ENCODE results near the gene CD163. TPM values are rescaled to one million over a fixed set of nuclear protein-coding genes. Genes with fewer than 3 reads are reported as not detected.

Gene CD163
- total and polyA plus RNA-seq, 5 donors from 2014 or later = 0.41 TPM; not detected in 4

DNA sequence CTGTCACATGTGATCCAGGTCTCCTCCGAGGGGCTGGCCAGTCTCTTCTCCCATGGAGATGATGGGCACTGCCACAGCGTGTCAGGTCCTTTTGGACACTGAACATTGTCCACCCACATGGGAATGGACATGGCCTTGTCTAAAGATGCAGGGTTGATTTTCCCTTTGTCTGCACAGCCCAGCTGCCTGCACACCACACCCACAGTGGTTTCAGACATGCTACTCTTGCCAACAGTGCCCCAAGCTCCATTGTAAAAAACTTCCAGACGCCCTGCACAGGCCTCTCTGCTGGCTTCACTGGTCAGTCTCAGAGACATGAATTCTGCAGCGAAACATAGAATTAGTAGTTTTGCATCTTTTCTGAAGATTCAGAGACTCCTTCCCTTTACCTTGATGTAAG lies 18.5 kb downstream of the CD163 start:
- Histone ChIP-seq H3K27ac (ENCODE audit: insufficient read depth, low read length, poor library complexity, severe bottlenecking) (no peak overlapping the region), H3K36me3 (ENCODE audit: control insufficient read depth, insufficient read depth, low read length) (no peaks in the 10 kb centered on the region), H3K4me1 (ENCODE audit: control insufficient read depth, insufficient read depth, low read length, poor library complexity, severe bottlenecking) (no peaks in the 10 kb centered on the region), H3K9me3 (ENCODE audit: control insufficient read depth in 2 of 2, low read length in 2 of 2) (no peaks in the 10 kb centered on the region), H3K27me3 (ENCODE audit: control insufficient read depth, insufficient read depth, low read length) (no peaks in the 10 kb centered on the region), H3K4me3 (ENCODE audit: low read depth, low read length) (no peak overlapping the region)
- Mint-ChIP-seq H3K36me3 (no peaks in the 10 kb centered on the region), H3K4me1 (no peaks in the 10 kb centered on the region), H3K27ac (no peak overlapping the region), H3K9me3 (peaks cover 0 to 4% (median 0%) of the 10 kb centered on the region in 7 donors), H3K4me3 (no peak overlapping the region), H3K27me3 (peaks cover 10% of the 10 kb centered on the region)
- ATAC-seq (ENCODE audit: low read depth in 2 of 2) = no peak
- DNase-seq = no peak

GRCh38 chr12:7483343-7483742 lies 20.2 kb downstream of the CD163 start:
- ATAC-seq (ENCODE audit: low read depth in 2 of 2) = no peak
- H3K4me1 Mint-ChIP-seq = no peaks in the 10 kb centered on the region

GRCh38 chr12:7479771-7480170 lies 23.8 kb downstream of the CD163 start:
- no peaks in the 10 kb centered on the region for H3K4me1 Mint-ChIP-seq
- Histone ChIP-seq H3K27me3 (ENCODE audit: control insufficient read depth, insufficient read depth, low read length) (peaks cover 2% of the 10 kb centered on the region), H3K4me3 (ENCODE audit: low read depth, low read length) (no peak overlapping the region), H3K4me1 (ENCODE audit: control insufficient read depth, insufficient read depth, low read length, poor library complexity, severe bottlenecking) (no peaks in the 10 kb centered on the region), H3K9me3 (ENCODE audit: control insufficient read depth in 2 of 2, low read length in 2 of 2) (no peaks in the 10 kb centered on the region), H3K36me3 (ENCODE audit: control insufficient read depth, insufficient read depth, low read length) (no peaks in the 10 kb centered on the region), H3K27ac (ENCODE audit: insufficient read depth, low read length, poor library complexity, severe bottlenecking) (no peak overlapping the region)
- no peaks in the 10 kb centered on the region for H3K36me3 Mint-ChIP-seq
- no peak overlapping the region for H3K4me3 Mint-ChIP-seq
- peaks cover 0 to 7% (median 0%) of the 10 kb centered on the region in 7 donors for H3K9me3 Mint-ChIP-seq
- DNase-seq (no peak), ATAC-seq (ENCODE audit: low read depth in 2 of 2) (no peak)
- peaks cover 10% of the 10 kb centered on the region for H3K27me3 Mint-ChIP-seq
- no peak overlapping the region for H3K27ac Mint-ChIP-seq

More at GRCh38 chr12:7483343-7483742, 20.2 kb downstream of the CD163 start:
- peaks cover 2% of the 10 kb centered on the region for H3K27me3 ChIP-seq (ENCODE audit: control insufficient read depth, insufficient read depth, low read length)
- H3K4me3 ChIP-seq (ENCODE audit: low read depth, low read length) = no peak overlapping the region
- no peak overlapping the region for H3K27ac ChIP-seq (ENCODE audit: insufficient read depth, low read length, poor library complexity, severe bottlenecking)
- H3K27me3 Mint-ChIP-seq = peaks cover 10% of the 10 kb centered on the region
- no peaks in the 10 kb centered on the region for H3K9me3 ChIP-seq (ENCODE audit: control insufficient read depth in 2 of 2, low read length in 2 of 2)
- no peak for DNase-seq
- H3K4me1 ChIP-seq (ENCODE audit: control insufficient read depth, insufficient read depth, low read length, poor library complexity, severe bottlenecking) = no peaks in the 10 kb centered on the region
- no peak overlapping the region for H3K4me3 Mint-ChIP-seq
- H3K36me3 Mint-ChIP-seq = no peaks in the 10 kb centered on the region
- H3K27ac Mint-ChIP-seq = no peak overlapping the region
- H3K9me3 Mint-ChIP-seq = peaks cover 0 to 4% (median 0%) of the 10 kb centered on the region in 7 donors
- no peaks in the 10 kb centered on the region for H3K36me3 ChIP-seq (ENCODE audit: control insufficient read depth, insufficient read depth, low read length)

DNA sequence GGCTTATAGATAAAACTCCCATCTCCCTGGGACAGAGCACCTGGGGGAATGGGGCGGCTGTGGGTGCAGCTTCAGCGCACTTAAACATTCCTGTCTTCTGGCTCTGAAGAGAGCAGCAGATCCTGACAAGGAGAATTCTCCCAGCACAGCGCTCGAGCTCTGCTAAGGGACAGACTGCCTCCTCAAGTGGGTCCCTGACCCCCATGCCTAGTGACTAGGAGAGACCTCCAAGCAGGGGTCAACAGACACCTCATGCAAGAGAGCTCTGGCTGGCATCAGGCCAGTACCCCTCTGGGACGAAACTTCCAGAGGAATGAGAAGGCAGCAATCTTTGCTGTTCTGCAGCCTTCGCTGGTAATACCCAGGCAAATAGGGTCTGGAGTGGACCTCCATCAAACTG lies 31.5 kb downstream of the CD163 start:
- ATAC-seq (ENCODE audit: low read depth in 2 of 2) (no peak), DNase-seq (no peak)
- H3K27me3 ChIP-seq (ENCODE audit: control insufficient read depth, insufficient read depth, low read length) = no peaks in the 10 kb centered on the region
- Mint-ChIP-seq H3K9me3 (peaks cover 0 to 18% (median 5%) of the 10 kb centered on the region in 7 donors), H3K4me1 (no peaks in the 10 kb centered on the region), H3K36me3 (no peaks in the 10 kb centered on the region), H3K27ac (no peak overlapping the region), H3K27me3 (peaks cover 11% of the 10 kb centered on the region), H3K4me3 (no peak overlapping the region)
- H3K27ac ChIP-seq (ENCODE audit: insufficient read depth, low read length, poor library complexity, severe bottlenecking) = no peak overlapping the region
- no peaks in the 10 kb centered on the region for H3K4me1 ChIP-seq (ENCODE audit: control insufficient read depth, insufficient read depth, low read length, poor library complexity, severe bottlenecking)
- no peaks in the 10 kb centered on the region for H3K36me3 ChIP-seq (ENCODE audit: control insufficient read depth, insufficient read depth, low read length)
- H3K4me3 ChIP-seq (ENCODE audit: low read depth, low read length) = no peak overlapping the region
- peaks cover 0 to under 1% of the 10 kb centered on the region in 2 experiments for H3K9me3 ChIP-seq (ENCODE audit: control insufficient read depth in 2 of 2, low read length in 2 of 2)

- no peaks in the 10 kb centered on the region for H3K4me1 ChIP-seq (ENCODE audit: control insufficient read depth, insufficient read depth, low read length, poor library complexity, severe bottlenecking)
- H3K27me3 ChIP-seq (ENCODE audit: control insufficient read depth, insufficient read depth, low read length) = peaks cover 2% of the 10 kb centered on the region
- H3K27ac ChIP-seq (ENCODE audit: insufficient read depth, low read length, poor library complexity, severe bottlenecking) = no peak overlapping the region
- Mint-ChIP-seq H3K27me3 (peaks cover 12% of the 10 kb centered on the region), H3K9me3 (peaks cover 0 to 3% (median 0%) of the 10 kb centered on the region in 7 donors), H3K4me1 (no peaks in the 10 kb centered on the region), H3K36me3 (no peaks in the 10 kb centered on the region), H3K4me3 (no peak overlapping the region), H3K27ac (no peak overlapping the region)
- H3K4me3 ChIP-seq (ENCODE audit: low read depth, low read length) = no peak overlapping the region
- DNase-seq (peak in 2 of 3 donors; percentile 36 to 56), ATAC-seq (ENCODE audit: low read depth in 2 of 2) (no peak)
- no peaks in the 10 kb centered on the region for H3K36me3 ChIP-seq (ENCODE audit: control insufficient read depth, insufficient read depth, low read length)
- H3K9me3 ChIP-seq (ENCODE audit: control insufficient read depth in 2 of 2, low read length in 2 of 2) = no peaks in the 10 kb centered on the region
These were observed 43.0 kb downstream of the CD163 start for GRCh38 chr12:7460375-7461259.

DNA sequence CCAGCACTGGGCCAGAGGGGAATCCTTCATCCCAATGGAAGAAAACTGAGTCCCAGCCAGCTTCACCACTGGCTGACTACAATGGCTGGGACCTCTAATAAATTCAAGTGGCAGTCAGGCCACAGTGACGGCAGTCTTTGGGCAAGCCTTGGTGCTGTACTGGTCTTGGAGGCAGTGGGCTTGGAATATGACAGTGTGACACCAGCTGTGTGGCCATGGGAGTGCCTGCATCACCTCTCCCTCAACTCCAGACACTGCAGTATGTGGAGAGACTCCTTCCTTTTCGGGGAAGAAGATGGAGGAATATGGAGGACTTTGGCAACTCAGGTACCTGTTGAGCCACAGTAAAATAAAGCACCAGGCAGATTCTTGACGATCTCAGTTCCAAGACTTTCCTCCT lies 43.6 kb downstream of the CD163 start:
- no peak for ATAC-seq (ENCODE audit: low read depth in 2 of 2)
- no peaks in the 10 kb centered on the region for H3K4me1 Mint-ChIP-seq
- H3K36me3 ChIP-seq (ENCODE audit: control insufficient read depth, insufficient read depth, low read length) = no peaks in the 10 kb centered on the region
- no peak overlapping the region for H3K4me3 ChIP-seq (ENCODE audit: low read depth, low read length)
- H3K4me3 Mint-ChIP-seq = no peak overlapping the region
- H3K27me3 ChIP-seq (ENCODE audit: control insufficient read depth, insufficient read depth, low read length) = peaks cover 2% of the 10 kb centered on the region
- no peak overlapping the region for H3K27ac ChIP-seq (ENCODE audit: insufficient read depth, low read length, poor library complexity, severe bottlenecking)
- peaks cover 8% of the 10 kb centered on the region for H3K27me3 Mint-ChIP-seq
- H3K36me3 Mint-ChIP-seq = no peaks in the 10 kb centered on the region
- H3K9me3 ChIP-seq (ENCODE audit: control insufficient read depth in 2 of 2, low read length in 2 of 2) = no peaks in the 10 kb centered on the region
- peaks cover 0 to 2% (median 0%) of the 10 kb centered on the region in 7 donors for H3K9me3 Mint-ChIP-seq
- no peaks in the 10 kb centered on the region for H3K4me1 ChIP-seq (ENCODE audit: control insufficient read depth, insufficient read depth, low read length, poor library complexity, severe bottlenecking)
- no peak for DNase-seq
- no peak overlapping the region for H3K27ac Mint-ChIP-seq

DNA sequence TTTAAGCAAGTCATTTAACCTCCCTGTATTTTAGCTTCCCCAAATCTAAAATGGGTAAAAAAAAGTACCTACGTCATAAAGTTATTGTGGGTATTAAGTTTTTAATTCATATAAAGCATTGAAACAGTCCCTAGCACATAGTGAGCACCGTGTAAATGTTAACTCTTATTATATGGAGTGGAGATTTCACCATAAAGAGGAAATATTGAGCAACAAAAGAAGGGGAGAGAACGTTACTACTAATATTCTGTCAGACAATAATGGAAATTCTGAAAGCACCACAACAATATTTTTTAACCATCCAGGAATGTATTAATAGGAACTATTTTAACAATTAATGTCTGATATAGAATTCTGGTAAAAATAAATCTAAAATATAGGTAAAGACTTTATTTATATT lies 51.8 kb downstream of the CD163 start:
- H3K4me3 Mint-ChIP-seq = no peak overlapping the region
- Histone ChIP-seq H3K36me3 (ENCODE audit: control insufficient read depth, insufficient read depth, low read length) (no peaks in the 10 kb centered on the region), H3K27ac (ENCODE audit: insufficient read depth, low read length, poor library complexity, severe bottlenecking) (no peak overlapping the region), H3K9me3 (ENCODE audit: control insufficient read depth in 2 of 2, low read length in 2 of 2) (no peaks in the 10 kb centered on the region), H3K27me3 (ENCODE audit: control insufficient read depth, insufficient read depth, low read length) (peaks cover 5% of the 10 kb centered on the region), H3K4me3 (ENCODE audit: low read depth, low read length) (no peak overlapping the region), H3K4me1 (ENCODE audit: control insufficient read depth, insufficient read depth, low read length, poor library complexity, severe bottlenecking) (no peaks in the 10 kb centered on the region)
- no peaks in the 10 kb centered on the region for H3K4me1 Mint-ChIP-seq
- no peaks in the 10 kb centered on the region for H3K36me3 Mint-ChIP-seq
- ATAC-seq (ENCODE audit: low read depth in 2 of 2) (no peak), DNase-seq (no peak)
- peaks cover 0 to 4% (median 0%) of the 10 kb centered on the region in 7 donors for H3K9me3 Mint-ChIP-seq
- H3K27me3 Mint-ChIP-seq = peaks cover 16% of the 10 kb centered on the region
- H3K27ac Mint-ChIP-seq = no peak overlapping the region

GRCh38 chr12:7450667-7451066 lies 52.9 kb downstream of the CD163 start:
- Mint-ChIP-seq H3K9me3 (peaks cover 0 to 4% (median 0%) of the 10 kb centered on the region in 7 donors), H3K36me3 (no peaks in the 10 kb centered on the region), H3K27me3 (peaks cover 22% of the 10 kb centered on the region), H3K4me1 (no peaks in the 10 kb centered on the region), H3K27ac (no peak overlapping the region), H3K4me3 (no peak overlapping the region)
- ATAC-seq (ENCODE audit: low read depth in 2 of 2) = no peak
- no peak overlapping the region for H3K27ac ChIP-seq (ENCODE audit: insufficient read depth, low read length, poor library complexity, severe bottlenecking)
- H3K4me3 ChIP-seq (ENCODE audit: low read depth, low read length) = no peak overlapping the region
- H3K36me3 ChIP-seq (ENCODE audit: control insufficient read depth, insufficient read depth, low read length) = no peaks in the 10 kb centered on the region
- no peaks in the 10 kb centered on the region for H3K9me3 ChIP-seq (ENCODE audit: control insufficient read depth in 2 of 2, low read length in 2 of 2)
- peaks cover 7% of the 10 kb centered on the region for H3K27me3 ChIP-seq (ENCODE audit: control insufficient read depth, insufficient read depth, low read length)
- H3K4me1 ChIP-seq (ENCODE audit: control insufficient read depth, insufficient read depth, low read length, poor library complexity, severe bottlenecking) = no peaks in the 10 kb centered on the region
- no peak for DNase-seq
